IMR-90 (cell line): ENCODE results near the gene PIP5K1B. TPM values are rescaled to one million over a fixed set of nuclear protein-coding genes. Genes with fewer than 3 reads are reported as not detected.
A peak's percentile ranks its signal among the peaks of the same experiment; 100 is the strongest.

ENCODE experiments used
- ATAC-seq: fragments of 200-7000 bp; cut with Tn5 transposase; 2 replicates; pipeline ENCODE4 v1.9.1; 2020; ENCODE audit warnings: low read depth, mild to moderate bottlenecking, moderate library complexity
- BruUV-seq: library from RNA; stranded (reverse); fragments of 400-500 nt; replicated peaks from 2 replicates; lab custom pipeline; 2021; lab: Mats Ljungman, UMichigan
- CTCF ChIA-PET: fragments of 300-600 bp; formaldehyde crosslinking; extraction: SDS; loops from one replicate; lab custom pipeline; 2021; ENCODE audit warnings: antibody characterized with exemption; lab: Yijun Ruan, JAX
- POLR2A ChIA-PET: fragments of 300-600 bp; sonication (Branson Sonifier 250); formaldehyde crosslinking; loops from one replicate; lab custom pipeline; 2022; ENCODE audit warnings: antibody characterized with exemption; ENCODE audit not compliant: unreplicated experiment; lab: Charles Lee
- DNase-seq: peaks from one replicate; pipeline ENCODE4 v3.0.0; 2013
- H2AFZ ChIP-seq: replicated peaks from 2 replicates; pipeline ENCODE3; 2013; ENCODE audit warnings: low read length, mild to moderate bottlenecking; ENCODE audit not compliant: poor library complexity
- H2AK5ac ChIP-seq: 2 replicates; pipeline ENCODE4 v1.6.1; 2013; ENCODE audit warnings: low read depth, low read length, inconsistent platforms
- H2AK9ac ChIP-seq: replicated peaks from 2 replicates; pipeline ENCODE3; 2013; ENCODE audit warnings: mild to moderate bottlenecking, low read depth, low read length, moderate library complexity; ENCODE audit not compliant: poor library complexity
- H2BK120ac ChIP-seq: 2 replicates; pipeline ENCODE4 v1.6.1; 2013; ENCODE audit warnings: low read depth, low read length, inconsistent platforms
- H2BK15ac ChIP-seq: 3 replicates; pipeline ENCODE4 v1.6.1; 2013; ENCODE audit warnings: low read depth, low read length, inconsistent platforms
- H2BK20ac ChIP-seq: 2 replicates; pipeline ENCODE4 v1.6.1; 2013; ENCODE audit warnings: low read depth, mild to moderate bottlenecking, inconsistent platforms, low read length, moderate library complexity
- H2BK5ac ChIP-seq: 2 replicates; pipeline ENCODE4 v1.6.1; 2013; ENCODE audit warnings: mild to moderate bottlenecking, low read depth, low read length, inconsistent platforms; ENCODE audit not compliant: poor library complexity, severe bottlenecking
- H3K14ac ChIP-seq: replicated peaks from 2 replicates; pipeline ENCODE4 v1.6.1; 2013; ENCODE audit warnings: low read depth, low read length, inconsistent platforms
- H3K18ac ChIP-seq: 2 replicates; pipeline ENCODE4 v1.6.1; 2013; ENCODE audit warnings: low read depth, low read length, control low read depth
- H3K23ac ChIP-seq: 2 replicates; pipeline ENCODE4 v1.6.1; 2013; ENCODE audit warnings: low read depth, low read length, inconsistent platforms
- H3K27ac ChIP-seq: 2 replicates; pipeline ENCODE4 v1.5.1; 2013; ENCODE audit warnings: mild to moderate bottlenecking, control low read depth, low read length; ENCODE audit not compliant: insufficient read depth
- H3K27me3 ChIP-seq: 2 replicates; pipeline ENCODE4 v1.6.1; 2013; ENCODE audit warnings: low read length; ENCODE audit not compliant: control insufficient read depth, insufficient read depth
- H3K36me3 ChIP-seq: 2 replicates; pipeline ENCODE4 v1.6.1; 2013; ENCODE audit warnings: low read length, mixed read lengths; ENCODE audit not compliant: control insufficient read depth, insufficient read depth
- H3K4ac ChIP-seq: 2 replicates; pipeline ENCODE4 v1.6.1; 2013; ENCODE audit warnings: low read depth, low read length, inconsistent platforms
- H3K4me1 ChIP-seq: 2 replicates; pipeline ENCODE4 v1.6.1; 2013; ENCODE audit warnings: low read length, mixed read lengths; ENCODE audit not compliant: control insufficient read depth, insufficient read depth
- H3K4me2 ChIP-seq: 2 replicates; pipeline ENCODE4 v1.6.1; 2013; ENCODE audit warnings: low read depth, mild to moderate bottlenecking, control low read depth, low read length, moderate library complexity
- H3K4me3 ChIP-seq: 2 replicates; pipeline ENCODE4 v1.5.1; 2013; ENCODE audit warnings: low read depth, mild to moderate bottlenecking, control low read depth, low read length, moderate library complexity; ENCODE audit not compliant: insufficient read depth
- H3K56ac ChIP-seq: 2 replicates; pipeline ENCODE4 v1.6.1; 2013; ENCODE audit warnings: low read length, inconsistent platforms; ENCODE audit not compliant: insufficient read depth; ENCODE audit errors: extremely low read depth
- H3K79me1 ChIP-seq, 2 experiments: 2 replicates each; pipeline ENCODE4 v1.6.1; 2013; ENCODE audit warnings: low read length in 2 of 2, inconsistent platforms in 1 of 2, low read depth in 1 of 2
- H3K9ac ChIP-seq: 2 replicates; pipeline ENCODE4 v1.6.1; 2013; ENCODE audit warnings: low read depth, low read length, control low read depth
- H3K9me1 ChIP-seq: 2 replicates; pipeline ENCODE4 v1.6.1; 2013; ENCODE audit warnings: low read length, inconsistent platforms; ENCODE audit not compliant: insufficient read depth
- H3K9me3 ChIP-seq: 2 replicates; pipeline ENCODE4 v1.6.1; 2013; ENCODE audit warnings: low read length; ENCODE audit not compliant: control insufficient read depth, insufficient read depth
- H4K20me1 ChIP-seq: 2 replicates; pipeline ENCODE4 v1.6.1; 2013; ENCODE audit warnings: low read length, inconsistent platforms; ENCODE audit not compliant: insufficient read depth
- H4K5ac ChIP-seq: 2 replicates; pipeline ENCODE4 v1.6.1; 2013; ENCODE audit warnings: mild to moderate bottlenecking, low read depth, low read length, control low read depth
- H4K8ac ChIP-seq, 2 experiments: 2 replicates each; pipeline ENCODE4 v1.6.1; 2013; ENCODE audit warnings: low read depth in 2 of 2, low read length in 2 of 2, control low read depth in 1 of 2, inconsistent platforms in 1 of 2
- H4K91ac ChIP-seq: 2 replicates; pipeline ENCODE4 v1.6.1; 2013; ENCODE audit warnings: low read depth, low read length, inconsistent platforms; ENCODE audit not compliant: insufficient read depth
- CHD1 ChIP-seq: IDR thresholded peaks from 2 replicates; pipeline ENCODE4 v1.6.1; 2012; ENCODE audit warnings: low read depth, low read length, improper control_type of control experiment
- FOS ChIP-seq: fragments of 150-350 bp; IDR thresholded peaks from 2 replicates; pipeline ENCODE4 v1.6.1; 2016; ENCODE audit warnings: low read depth, low read length
- MAFK ChIP-seq: IDR thresholded peaks from 2 replicates; pipeline ENCODE4 v1.6.1; 2012; ENCODE audit warnings: low read depth, low read length, improper control_type of control experiment
- WGBS, 2 experiments: methylation state at CpG; one replicate each; pipeline versions ENCODE4 v1.1.5 to v1.1.7; 2013; ENCODE audit warnings: missing lambda C conversion rate in 2 of 2; ENCODE audit not compliant: insufficient read length in 1 of 2; ENCODE audit errors: extremely low coverage in 2 of 2; 5-methylcytosine and 5-hydroxymethylcytosine counted together
- dilution Hi-C: fragments of 300-500 bp; cut with HindIII; formaldehyde crosslinking; loops from one replicate; pipeline ENCODE4 v1.14.3; 2018; ENCODE audit warnings: low sequenced_read_pairs; ENCODE audit not compliant: unreplicated experiment
- in situ Hi-C: fragments of 300-500 bp; cut with MboI; formaldehyde crosslinking; loops from 3 replicates; pipeline ENCODE4 v1.14.3; 2019; ENCODE audit warnings: low sequenced_read_pairs, inconsistent platforms, mixed read lengths
- intact Hi-C: fragments of 100-400 bp; cut with micrococcal nuclease; formaldehyde crosslinking; loops from 2 replicates; pipeline ENCODE4 v1.10.0; 2022
- polyA plus RNA-seq, 3 experiments: library from polyadenylated mRNA; depleted of rRNA; stranded (reverse); fragments of >200 nt; gene quantifications; 2 replicates each; pipeline ENCODE4 v1.2.3, GENCODE V29; 2012; ENCODE audit warnings: low replicate concordance in 1 of 3
- total RNA-seq: library from RNA; depleted of rRNA; stranded (reverse); fragments of >200 nt; gene quantifications from 2 replicates; pipeline ENCODE4 v1.2.3, GENCODE V29; 2012

PIP5K1B gene
- total and polyA plus RNA-seq, 2 of the 4 experiments (the other 2 are of a cell fraction) = not detected

DNA sequence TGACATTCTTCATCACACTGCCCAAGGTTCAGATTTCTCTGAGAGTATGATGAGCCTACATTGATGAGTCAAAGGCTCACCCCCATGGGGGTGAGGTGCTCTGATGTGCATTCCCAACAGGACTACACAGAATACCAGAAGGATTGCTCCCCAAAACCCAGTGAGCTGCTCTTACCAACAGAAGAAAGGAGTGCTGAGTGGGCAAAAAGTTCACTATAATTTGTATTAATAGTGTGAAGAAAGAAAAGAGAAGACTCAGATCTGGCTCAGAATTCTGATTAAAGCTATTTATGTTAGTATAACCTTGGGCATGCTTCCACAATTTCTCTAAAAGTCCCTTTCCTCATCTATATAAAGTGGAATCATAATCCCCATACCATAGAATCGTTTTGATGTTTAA is 262.8 kb downstream of the PIP5K1B start:
- H3K4ac ChIP-seq = no peak overlapping the region
- H3K23ac ChIP-seq = no peak overlapping the region
- no peak overlapping the region for H3K27ac ChIP-seq
- no peak overlapping the region for H2BK120ac ChIP-seq
- no peak overlapping the region for H3K4me2 ChIP-seq
- H3K56ac ChIP-seq = no peak overlapping the region
- in situ Hi-C loops = no loop called here
- H2BK5ac ChIP-seq = no peak overlapping the region
- no peak overlapping the region for H2AK5ac ChIP-seq
- H2BK20ac ChIP-seq = no peak overlapping the region
- ATAC-seq (no peak), DNase-seq (no peak)
- no peak overlapping the region for H4K91ac ChIP-seq
- BruUV-seq = no TSS peak
- no peak overlapping the region for H4K5ac ChIP-seq
- no peak for TF ChIP-seq FOS
- no peak for TF ChIP-seq CHD1
- TF ChIP-seq MAFK = peak; percentile 70
- no peaks in the 10 kb centered on the region for H3K9me1 ChIP-seq
- no peak overlapping the region for H2AFZ ChIP-seq
- 20% methylated on average over 1 of the region's 1 CpG; no CpG with 5 or more reads in 1 of the 2 experiments for WGBS, 2 experiments
- POLR2A ChIA-PET = interaction anchor here (0.5 kb wide), 1 partner anchor 158 kb away, joined by 6 read pairs; no protein-coding TSS in a partner anchor
- H3K79me1 ChIP-seq = no peaks in the 10 kb centered on the region
- intact Hi-C loops = no loop called here
- CTCF ChIA-PET = interaction anchor here (0.7 kb wide), 1 partner anchor 1797 kb away, joined by 3 read pairs; no protein-coding TSS in a partner anchor
- no peak overlapping the region for H2BK15ac ChIP-seq
- no peak overlapping the region for H2AK9ac ChIP-seq
- H3K9ac ChIP-seq = no peak overlapping the region
- no peaks in the 10 kb centered on the region for H4K20me1 ChIP-seq
- no peaks in the 10 kb centered on the region for H3K27me3 ChIP-seq
- H3K4me1 ChIP-seq = no peaks in the 10 kb centered on the region; the same call in 1 of the 2 replicates
- H3K4me3 ChIP-seq = no peak overlapping the region
- H3K36me3 ChIP-seq = no peaks in the 10 kb centered on the region
- no peaks in the 10 kb centered on the region for H3K9me3 ChIP-seq
- H4K8ac ChIP-seq = no peak overlapping the region
- dilution Hi-C loops = no loop called here
- no peak overlapping the region for H3K14ac ChIP-seq
- no peak overlapping the region for H3K18ac ChIP-seq
